T-cell (primary cell): ENCODE results near the gene GPR143. TPM values are rescaled to one million over a fixed set of nuclear protein-coding genes. Genes with fewer than 3 reads are reported as not detected.
A peak's percentile ranks its signal among the peaks of the same experiment; 100 is the strongest.

Source experiments
- ATAC-seq, 4 experiments: fragments of 200-7000 bp in 3 of 4; fragments of 150-1000 bp in 1 of 4; cut with Tn5 transposase; replicated peaks in 1 of 4; 1 replicate in 3 of 4; 2 replicates in 1 of 4; pipeline ENCODE4 v1.10.0; 2021; ENCODE audit warnings: moderate library complexity in 3 of 4, mild to moderate bottlenecking in 2 of 4, moderate number of reproducible peaks in 1 of 4
- CTCF ChIA-PET, 2 donors: fragments of 300-600 bp; sonication (Branson Sonifier 250); formaldehyde crosslinking; loops; one replicate each; lab custom pipeline; 2022; ENCODE audit warnings: antibody characterized with exemption in 2 of 2; lab: Charles Lee
- POLR2A ChIA-PET, 2 donors: fragments of 300-600 bp; sonication (Branson Sonifier 250); formaldehyde crosslinking; loops; one replicate each; lab custom pipeline; 2022; ENCODE audit warnings: antibody characterized with exemption in 2 of 2; lab: Charles Lee
- DNase-seq, 35 experiments: peaks; one replicate each; pipeline versions ENCODE4 v3.0.0 to v3.0.0-alpha.2; 2013 to 2023
- H3K27ac ChIP-seq: one replicate; pipeline ENCODE4 v1.5.1; 2013; ENCODE audit warnings: low read length
- H3K27me3 ChIP-seq, 2 experiments: replicated peaks in 1 of 2; 1 replicate in 1 of 2; 2 replicates in 1 of 2; pipeline versions ENCODE4 v1.6.1 to v1.7.0; 2013; ENCODE audit warnings: low read length in 1 of 2, mixed read lengths in 1 of 2; ENCODE audit not compliant: control insufficient read depth in 2 of 2, insufficient read depth in 2 of 2; ENCODE audit errors: extremely low read depth in 1 of 2
- H3K36me3 ChIP-seq, 2 donors: 1 replicate in 1 of 2; 2 replicates in 1 of 2; pipeline versions ENCODE4 v1.6.1 to v1.7.0; 2013; ENCODE audit warnings: low read length in 1 of 2; ENCODE audit not compliant: control insufficient read depth in 2 of 2, insufficient read depth in 1 of 2; ENCODE audit errors: extremely low read depth in 1 of 2
- H3K4me1 ChIP-seq, 2 experiments: 1 replicate in 1 of 2; 2 replicates in 1 of 2; pipeline versions ENCODE4 v1.6.1 to v1.7.0; 2013; ENCODE audit warnings: low read length in 2 of 2, mixed read lengths in 1 of 2; ENCODE audit not compliant: insufficient read depth in 2 of 2, control insufficient read depth in 1 of 2; ENCODE audit errors: extremely low read depth in 1 of 2
- H3K4me3 ChIP-seq, 2 donors: 1 replicate in 1 of 2; 2 replicates in 1 of 2; pipeline versions ENCODE4 v1.5.1 to v1.7.0; 2013; ENCODE audit warnings: mild to moderate bottlenecking in 2 of 2, low read length in 1 of 2, moderate library complexity in 1 of 2; ENCODE audit not compliant: control insufficient read depth in 1 of 2; ENCODE audit errors: extremely low read depth in 1 of 2
- H3K9me3 ChIP-seq: 2 replicates; pipeline ENCODE4 v1.7.0; 2013
- H3K27ac Mint-ChIP-seq, 2 donors: one replicate each; pipeline ENCODE4 v1.8.0; 2020 to 2021; ENCODE audit warnings: mild to moderate bottlenecking in 2 of 2, mixed read lengths in 2 of 2
- H3K27me3 Mint-ChIP-seq, 2 donors: one replicate each; pipeline ENCODE4 v1.8.0; 2021 to 2022; ENCODE audit warnings: mixed read lengths in 2 of 2
- H3K36me3 Mint-ChIP-seq: one replicate; pipeline ENCODE4 v1.8.0; 2021; ENCODE audit warnings: mixed read lengths
- H3K4me1 Mint-ChIP-seq, 3 donors: one replicate each; pipeline ENCODE4 v1.8.0; 2020 to 2022; ENCODE audit warnings: mixed read lengths in 3 of 3, mild to moderate bottlenecking in 1 of 3
- H3K4me3 Mint-ChIP-seq, 3 donors: one replicate each; pipeline ENCODE4 v1.8.0; 2020 to 2022; ENCODE audit warnings: mild to moderate bottlenecking in 3 of 3, mixed read lengths in 3 of 3, moderate library complexity in 3 of 3
- H3K9me3 Mint-ChIP-seq, 3 donors: one replicate each; pipeline ENCODE4 v1.8.0; 2020 to 2022; ENCODE audit warnings: mixed read lengths in 3 of 3
- WGBS: methylation state at CpG from one replicate; pipeline ENCODE4 v1.1.5; 2013; ENCODE audit warnings: missing lambda C conversion rate; ENCODE audit not compliant: insufficient coverage; 5-methylcytosine and 5-hydroxymethylcytosine counted together
- total RNA-seq, 35 experiments: library from RNA in 6 of 35; stranded (reverse) in 6 of 35; fragments of 120-200 nt in 1 of 35; gene quantifications; one replicate each; pipeline versions ENCODE4 v1.2.1 to v1.2.4 and lab custom pipeline; 2013 to 2026

Gene GPR143
- total RNA-seq, 5 donors from 2014 or later (not counting 1 experiment from before 2014, with no cell fraction given), result not detected

GRCh38 chrX:9677098-9677739, 88.4 kb downstream of the GPR143 start:
- no peak overlapping the region for H3K27ac ChIP-seq
- CTCF ChIA-PET, result interaction anchor here in 1 of 2 donors (0.6 kb wide), 1 partner anchor 75 kb away, joined by 3 read pairs; no protein-coding TSS in a partner anchor
- peaks cover 0 to 3% of the 10 kb centered on the region in 2 experiments for H3K4me1 ChIP-seq
- H3K4me1 Mint-ChIP-seq, result peaks cover 5 to 26% (median 19%) of the 10 kb centered on the region in 3 donors
- no peaks in the 10 kb centered on the region for H3K9me3 Mint-ChIP-seq
- peak overlapping the region in 1 of 2 donors; percentile 16 for H3K27ac Mint-ChIP-seq
- H3K36me3 Mint-ChIP-seq, result peaks cover 25% of the 10 kb centered on the region
- POLR2A ChIA-PET, result no interaction called here
- no peak overlapping the region for H3K4me3 Mint-ChIP-seq
- DNase-seq (peak in 7 of 35 experiments; percentile 1 to 32 (median 2)), ATAC-seq (peak in 3 of 4 experiments; percentile 41 to 87 (median 50))
- H3K9me3 ChIP-seq, result no peaks in the 10 kb centered on the region
- H3K27me3 ChIP-seq, result no peaks in the 10 kb centered on the region
- H3K36me3 ChIP-seq, result peaks cover 0 to 5% of the 10 kb centered on the region in 2 donors
- no peaks in the 10 kb centered on the region for H3K27me3 Mint-ChIP-seq
- H3K4me3 ChIP-seq, result no peak overlapping the region
- no CpG with 5 or more reads among the region's 7 CpGs for WGBS

GRCh38 chrX:9676738-9677097, 88.9 kb downstream of the GPR143 start:
- H3K4me1 ChIP-seq, result peaks cover 0 to 3% of the 10 kb centered on the region in 2 experiments
- H3K9me3 ChIP-seq, result no peaks in the 10 kb centered on the region
- H3K36me3 ChIP-seq, result peaks cover 0 to 5% of the 10 kb centered on the region in 2 donors
- DNase-seq, result no peak
- H3K27me3 ChIP-seq, result no peaks in the 10 kb centered on the region
- ATAC-seq, result no peak
- H3K27ac Mint-ChIP-seq, result no peak overlapping the region
- H3K27me3 Mint-ChIP-seq, result no peaks in the 10 kb centered on the region
- H3K36me3 Mint-ChIP-seq, result peaks cover 28% of the 10 kb centered on the region
- no peak overlapping the region for H3K27ac ChIP-seq
- POLR2A ChIA-PET, result no interaction called here
- no CpG with 5 or more reads among the region's 6 CpGs for WGBS
- H3K4me3 ChIP-seq, result no peak overlapping the region
- peaks cover 5 to 29% (median 19%) of the 10 kb centered on the region in 3 donors for H3K4me1 Mint-ChIP-seq
- CTCF ChIA-PET, result interaction anchor here in 1 of 2 donors (0.6 kb wide), 1 partner anchor 74 kb away, joined by 3 read pairs; no protein-coding TSS in a partner anchor
- H3K4me3 Mint-ChIP-seq, result no peak overlapping the region
- no peaks in the 10 kb centered on the region for H3K9me3 Mint-ChIP-seq

- Histone ChIP-seq H3K4me1 (peaks cover 0 to 3% of the 10 kb centered on the region in 2 experiments), H3K9me3 (no peaks in the 10 kb centered on the region), H3K27me3 (no peaks in the 10 kb centered on the region), H3K36me3 (peaks cover 0 to 5% of the 10 kb centered on the region in 2 donors), H3K4me3 (no peak overlapping the region), H3K27ac (no peak overlapping the region)
- DNase-seq, result no peak
- no peak for ATAC-seq
- POLR2A ChIA-PET, result no interaction called here
- peaks cover 29% of the 10 kb centered on the region for H3K36me3 Mint-ChIP-seq
- no peak overlapping the region for H3K4me3 Mint-ChIP-seq
- H3K27me3 Mint-ChIP-seq, result no peaks in the 10 kb centered on the region
- H3K4me1 Mint-ChIP-seq, result peaks cover 5 to 29% (median 19%) of the 10 kb centered on the region in 3 donors
- WGBS, result 75% methylated on average over 4 of the region's 13 CpGs
- H3K27ac Mint-ChIP-seq, result no peak overlapping the region
- CTCF ChIA-PET, result no interaction called here
- no peaks in the 10 kb centered on the region for H3K9me3 Mint-ChIP-seq
Measured at GRCh38 chrX:9676306-9676705, 89.3 kb downstream of the GPR143 start.

Other genes starting within 250 kb of the GPR143 start
- gene SHROOM2, start 20.6 kb upstream of the GPR143 start, total RNA-seq, result under 1 TPM in 2 of 5 donors, not detected in 3; 0.03 to 0.06 TPM
- not detected for gene CLDN34, start 201.5 kb upstream of the GPR143 start, total RNA-seq